ENCODE data around the gene LRRN2. TPM values are rescaled to one million over a fixed set of nuclear protein-coding genes. Genes with fewer than 3 reads are reported as not detected.
"Not testable (repeated sequence)": the region's sequence is repeated elsewhere in the genome, so short reads cannot be mapped to it uniquely, and the experiment has no call there.

The LRRN2 gene
- total and polyA plus RNA-seq, 2 of the 8 experiments (the other 6 are each of a cell fraction or from before 2014, with no cell fraction given), result 1.8 to 2.3 TPM

DNA sequence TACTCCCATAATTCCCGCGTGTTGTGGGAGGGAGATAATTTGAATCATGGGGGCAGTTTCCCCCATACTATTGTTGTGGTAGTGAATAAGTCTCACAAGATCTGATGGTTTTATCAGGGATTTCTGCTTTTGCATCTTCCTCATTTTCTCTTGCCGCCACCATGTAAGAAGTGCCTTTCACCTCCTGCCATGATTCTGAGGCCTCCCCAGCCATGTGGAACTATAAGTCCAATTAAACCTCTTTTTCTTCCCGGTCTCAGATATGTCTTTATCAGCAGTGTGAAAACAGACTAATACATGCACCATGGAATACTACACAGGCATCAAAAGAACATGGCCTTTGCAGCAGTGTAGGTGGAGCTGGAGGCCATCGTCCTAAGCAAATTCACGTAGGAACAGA lies 56.1 kb downstream of the LRRN2 start:
- H3K18ac ChIP-seq (ENCODE audit: extremely low read depth, low read length); H3K4me2 ChIP-seq (ENCODE audit: insufficient read depth in 1 of 2, low read depth in 2 of 2, low read length in 2 of 2); H2BK120ac ChIP-seq (replicated peaks; ENCODE audit: low read depth, low read length); H3K36me3 ChIP-seq (ENCODE audit: control insufficient read depth in 2 of 4, insufficient read depth in 4 of 4, low read length in 3 of 4); H3K4ac ChIP-seq (replicated peaks; ENCODE audit: insufficient read length, low read depth, low read length); H2BK15ac ChIP-seq (ENCODE audit: low read length); H3K9me3 ChIP-seq (ENCODE audit: insufficient read depth in 2 of 2, low read depth in 1 of 2, low read length in 1 of 2); H4K20me1 ChIP-seq (replicated peaks in 1 of 2; ENCODE audit: control insufficient read depth in 1 of 2, insufficient read depth in 2 of 2, low read length in 2 of 2); H2AK5ac ChIP-seq (ENCODE audit: low read depth, low read length); H2AFZ ChIP-seq (ENCODE audit: low read length); H3K79me2 ChIP-seq (ENCODE audit: control insufficient read depth in 1 of 2, insufficient read depth in 2 of 2, low read length in 2 of 2); H3K79me1 ChIP-seq (ENCODE audit: low read depth, low read length); H3K14ac ChIP-seq (ENCODE audit: insufficient read length); H3K27ac ChIP-seq (ENCODE audit: low read depth, low read length); H2BK12ac ChIP-seq (ENCODE audit: low read depth, low read length); FAIRE-seq; DNase-seq (ENCODE audit: low read depth in 1 of 2, low spot score in 2 of 2); H4K91ac ChIP-seq (replicated peaks; ENCODE audit: insufficient read length, low read length); H3K27me3 ChIP-seq (replicated peaks in 1 of 4; ENCODE audit: control insufficient read depth in 3 of 4, extremely low read depth in 1 of 4, insufficient read depth in 3 of 4, low read length in 3 of 4); H3K23me2 ChIP-seq (ENCODE audit: low read depth, low read length); H3K9ac ChIP-seq (replicated peaks in 1 of 4; ENCODE audit: extremely low read depth in 1 of 4, low read depth in 3 of 4, low read length in 3 of 4); H4K5ac ChIP-seq (ENCODE audit: insufficient read length, low read depth, low read length); H2BK5ac ChIP-seq (ENCODE audit: low read depth, low read length); H4K8ac ChIP-seq (ENCODE audit: extremely low read depth, insufficient read depth, low read length); H3K4me3 ChIP-seq (ENCODE audit: extremely low read depth in 1 of 4, insufficient read depth in 2 of 4, low read depth in 3 of 4, low read length in 4 of 4); H2BK20ac ChIP-seq (ENCODE audit: low read length); H3K56ac ChIP-seq (replicated peaks; ENCODE audit: insufficient read length, low read depth, low read length); POLR2A ChIA-PET (ENCODE audit: partially characterized antibody); H3K23ac ChIP-seq (ENCODE audit: insufficient read length); H3K4me1 ChIP-seq (replicated peaks in 1 of 4; ENCODE audit: control insufficient read depth in 3 of 4, insufficient read depth in 4 of 4, low read length in 3 of 4): not testable (repeated sequence)
- CTCF ChIA-PET (ENCODE audit: partially characterized antibody), result interaction anchor here (12.9 kb wide), 1 partner anchor 177 kb away, joined by 125 read pairs; no protein-coding TSS in a partner anchor
- WGBS, 2 experiments (ENCODE audit: extremely low coverage in 1 of 2, insufficient coverage in 1 of 2, insufficient read length in 1 of 2, insufficient replicate concordance in 2 of 2, low coverage in 1 of 2, low lambda C conversion rate in 2 of 2, missing lambda C conversion rate in 1 of 2), result 92% methylated on average over 6 of the region's 6 CpGs; no CpG with 5 or more reads in 1 of the 2 experiments
